ENCODE data around the gene ILKAP.
A peak's percentile ranks its signal among the peaks of the same experiment; 100 is the strongest.

Gene ILKAP

GRCh38 chr2:238237431-238238135 lies 34.1 kb upstream of the ILKAP start:
- FAIRE-seq: no peak
- no peak for TF ChIP-seq SPI1 (IDR thresholded peaks at IDR 0.05; ENCODE audit: low read depth, low read length)
- TF ChIP-seq POLR2A (IDR thresholded peaks at IDR 0.05; ENCODE audit: low read depth, low read length): no peak
- TF ChIP-seq TAF1 (IDR thresholded peaks at IDR 0.05; ENCODE audit: low read depth, low read length): no peak
- no peak for TF ChIP-seq POU2F2 (IDR thresholded peaks at IDR 0.05; ENCODE audit: low read depth, low read length)
- no peak for TF ChIP-seq PAX5 (IDR thresholded peaks at IDR 0.05; ENCODE audit: insufficient read depth, low read length, severe bottlenecking)
- no peak for TF ChIP-seq POLR2AphosphoS5 (IDR thresholded peaks at IDR 0.05; ENCODE audit: low read depth, low read length)
- DNase-seq (ENCODE audit: insufficient read length, low spot score): no peak

- no peak for FAIRE-seq
- TF ChIP-seq POU2F2 (IDR thresholded peaks at IDR 0.05; ENCODE audit: low read depth, low read length) (no peak), POLR2A (IDR thresholded peaks at IDR 0.05; ENCODE audit: low read depth, low read length) (no peak), SPI1 (IDR thresholded peaks at IDR 0.05; ENCODE audit: low read depth, low read length) (no peak), PAX5 (IDR thresholded peaks at IDR 0.05; ENCODE audit: insufficient read depth, low read length, severe bottlenecking) (no peak), POLR2AphosphoS5 (IDR thresholded peaks at IDR 0.05; ENCODE audit: low read depth, low read length) (no peak), TAF1 (IDR thresholded peaks at IDR 0.05; ENCODE audit: low read depth, low read length) (no peak)
- no peak for DNase-seq (ENCODE audit: insufficient read length, low spot score)
Measured at GRCh38 chr2:238236571-238236970, 33.1 kb upstream of the ILKAP start.

- DNase-seq (ENCODE audit: insufficient read length, low spot score) (no peak), FAIRE-seq (no peak)
- no peak for TF ChIP-seq PAX5 (IDR thresholded peaks at IDR 0.05; ENCODE audit: insufficient read depth, low read length, severe bottlenecking)
- TF ChIP-seq POU2F2 (IDR thresholded peaks at IDR 0.05; ENCODE audit: low read depth, low read length): no peak
- no peak for TF ChIP-seq POLR2AphosphoS5 (IDR thresholded peaks at IDR 0.05; ENCODE audit: low read depth, low read length)
- TF ChIP-seq SPI1 (IDR thresholded peaks at IDR 0.05; ENCODE audit: low read depth, low read length): no peak
- TF ChIP-seq POLR2A (IDR thresholded peaks at IDR 0.05; ENCODE audit: low read depth, low read length): no peak
- no peak for TF ChIP-seq TAF1 (IDR thresholded peaks at IDR 0.05; ENCODE audit: low read depth, low read length)
Measured at GRCh38 chr2:238235856-238236255, 32.4 kb upstream of the ILKAP start.

- DNase-seq (ENCODE audit: insufficient read length, low spot score) (no peak), FAIRE-seq (no peak)
- TF ChIP-seq TAF1 (IDR thresholded peaks at IDR 0.05; ENCODE audit: low read depth, low read length) (no peak), POLR2AphosphoS5 (IDR thresholded peaks at IDR 0.05; ENCODE audit: low read depth, low read length) (no peak), SPI1 (IDR thresholded peaks at IDR 0.05; ENCODE audit: low read depth, low read length) (no peak), POLR2A (IDR thresholded peaks at IDR 0.05; ENCODE audit: low read depth, low read length) (no peak), POU2F2 (IDR thresholded peaks at IDR 0.05; ENCODE audit: low read depth, low read length) (no peak), PAX5 (IDR thresholded peaks at IDR 0.05; ENCODE audit: insufficient read depth, low read length, severe bottlenecking) (no peak)
Measured at GRCh38 chr2:238235331-238235732, 31.8 kb upstream of the ILKAP start.

- no peak for FAIRE-seq
- TF ChIP-seq POLR2A (IDR thresholded peaks at IDR 0.05; ENCODE audit: low read depth, low read length) (no peak), POLR2AphosphoS5 (IDR thresholded peaks at IDR 0.05; ENCODE audit: low read depth, low read length) (no peak), POU2F2 (IDR thresholded peaks at IDR 0.05; ENCODE audit: low read depth, low read length) (no peak), SPI1 (IDR thresholded peaks at IDR 0.05; ENCODE audit: low read depth, low read length) (no peak), PAX5 (IDR thresholded peaks at IDR 0.05; ENCODE audit: insufficient read depth, low read length, severe bottlenecking) (no peak), TAF1 (IDR thresholded peaks at IDR 0.05; ENCODE audit: low read depth, low read length) (no peak)
- no peak for DNase-seq (ENCODE audit: insufficient read length, low spot score)
Measured at GRCh38 chr2:238233625-238234024, 30.1 kb upstream of the ILKAP start.

GRCh38 chr2:238231809-238232208 lies 28.3 kb upstream of the ILKAP start:
- FAIRE-seq (no peak), DNase-seq (ENCODE audit: insufficient read length, low spot score) (no peak)
- TF ChIP-seq PAX5 (IDR thresholded peaks at IDR 0.05; ENCODE audit: insufficient read depth, low read length, severe bottlenecking) (no peak), SPI1 (IDR thresholded peaks at IDR 0.05; ENCODE audit: low read depth, low read length) (no peak), TAF1 (IDR thresholded peaks at IDR 0.05; ENCODE audit: low read depth, low read length) (no peak), POLR2A (IDR thresholded peaks at IDR 0.05; ENCODE audit: low read depth, low read length) (no peak), POU2F2 (IDR thresholded peaks at IDR 0.05; ENCODE audit: low read depth, low read length) (no peak), POLR2AphosphoS5 (IDR thresholded peaks at IDR 0.05; ENCODE audit: low read depth, low read length) (no peak)

- DNase-seq (ENCODE audit: insufficient read length, low spot score): peak; percentile 77
- FAIRE-seq: peak; percentile 85
- TF ChIP-seq POLR2AphosphoS5 (IDR thresholded peaks at IDR 0.05; ENCODE audit: low read depth, low read length): no peak
- TF ChIP-seq SPI1 (IDR thresholded peaks at IDR 0.05; ENCODE audit: low read depth, low read length): no peak
- no peak for TF ChIP-seq TAF1 (IDR thresholded peaks at IDR 0.05; ENCODE audit: low read depth, low read length)
- TF ChIP-seq POLR2A (IDR thresholded peaks at IDR 0.05; ENCODE audit: low read depth, low read length): no peak
- TF ChIP-seq POU2F2 (IDR thresholded peaks at IDR 0.05; ENCODE audit: low read depth, low read length): no peak
- no peak for TF ChIP-seq PAX5 (IDR thresholded peaks at IDR 0.05; ENCODE audit: insufficient read depth, low read length, severe bottlenecking)
Measured at GRCh38 chr2:238231251-238231793, 27.8 kb upstream of the ILKAP start.

GRCh38 chr2:238230699-238231098 lies 27.2 kb upstream of the ILKAP start:
- no peak for TF ChIP-seq PAX5 (IDR thresholded peaks at IDR 0.05; ENCODE audit: insufficient read depth, low read length, severe bottlenecking)
- TF ChIP-seq POLR2AphosphoS5 (IDR thresholded peaks at IDR 0.05; ENCODE audit: low read depth, low read length): no peak
- no peak for TF ChIP-seq TAF1 (IDR thresholded peaks at IDR 0.05; ENCODE audit: low read depth, low read length)
- no peak for TF ChIP-seq POU2F2 (IDR thresholded peaks at IDR 0.05; ENCODE audit: low read depth, low read length)
- TF ChIP-seq POLR2A (IDR thresholded peaks at IDR 0.05; ENCODE audit: low read depth, low read length): no peak
- TF ChIP-seq SPI1 (IDR thresholded peaks at IDR 0.05; ENCODE audit: low read depth, low read length): no peak
- FAIRE-seq: no peak
- DNase-seq (ENCODE audit: insufficient read length, low spot score): no peak

- DNase-seq (ENCODE audit: insufficient read length, low spot score): no peak
- no peak for TF ChIP-seq POLR2A (IDR thresholded peaks at IDR 0.05; ENCODE audit: low read depth, low read length)
- no peak for TF ChIP-seq POLR2AphosphoS5 (IDR thresholded peaks at IDR 0.05; ENCODE audit: low read depth, low read length)
- TF ChIP-seq TAF1 (IDR thresholded peaks at IDR 0.05; ENCODE audit: low read depth, low read length): no peak
- no peak for TF ChIP-seq PAX5 (IDR thresholded peaks at IDR 0.05; ENCODE audit: insufficient read depth, low read length, severe bottlenecking)
- no peak for FAIRE-seq
Measured at GRCh38 chr2:238228700-238229099, 25.2 kb upstream of the ILKAP start.
